K562 (cell line): ENCODE measurements around the gene KRTAP10-11.

ENCODE experiments used
- ELF1 ChIP-seq: fragments of 200-800 bp; sonication (Bioruptor generic); IDR thresholded peaks from 2 replicates; pipeline ENCODE4 v1.6.1; 2016; ENCODE audit warnings: missing genetic modification characterization, missing compliant biosample characterization
- SRSF1 ChIP-seq: fragments of 200-400 bp; formaldehyde crosslinking; IDR thresholded peaks from 2 replicates; pipeline ENCODE4 v1.6.1; 2017; ENCODE audit warnings: mild to moderate bottlenecking, low read depth, low read length, moderate library complexity
- USF2 ChIP-seq: sonication (generic); formaldehyde crosslinking; IDR thresholded peaks from 2 replicates; pipeline ENCODE4 v1.5.0; 2020; ENCODE audit warnings: missing genetic modification reagents

DNA sequence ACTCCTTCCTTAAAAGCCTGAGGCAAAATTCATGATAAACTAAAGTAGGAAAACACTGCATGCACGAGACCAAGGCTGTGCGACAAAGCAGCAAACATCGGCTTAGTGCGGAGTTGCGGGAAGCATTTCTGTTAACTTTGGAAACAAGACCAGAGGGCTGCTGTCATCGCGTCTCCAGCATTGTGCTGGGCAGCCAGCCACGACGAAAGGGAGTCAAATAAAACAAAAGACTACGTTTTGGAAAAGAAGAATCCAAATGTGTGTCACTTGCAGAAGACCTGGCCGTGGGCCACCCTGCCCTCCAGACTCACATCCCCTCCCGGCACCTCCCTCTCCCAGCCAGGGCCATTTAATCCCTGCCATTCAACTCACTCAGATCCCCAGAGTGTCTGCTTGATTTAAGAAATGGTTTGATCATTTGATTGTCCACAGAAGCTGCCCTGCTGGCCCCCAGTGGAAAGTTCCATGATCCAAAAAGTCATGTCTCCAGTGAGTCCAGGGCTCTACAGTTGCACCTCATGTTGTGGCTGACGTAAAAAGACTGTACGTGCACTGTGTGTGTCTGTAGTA, 2.4 kb upstream of the KRTAP10-11 start:
- TF ChIP-seq USF2 (CRISPR knock-in tag) (no peak), ELF1 (no peak), SRSF1 (no peak)
